Measurements from ENCODE around the gene RNF225. TPM values are rescaled to one million over a fixed set of nuclear protein-coding genes. Genes with fewer than 3 reads are reported as not detected.

Gene RNF225
- total and polyA plus RNA-seq, 2 of the 13 experiments (the other 11 are each of a cell fraction or from before 2014, with no cell fraction given) = not detected

- TF ChIP-seq, protein P1, sequence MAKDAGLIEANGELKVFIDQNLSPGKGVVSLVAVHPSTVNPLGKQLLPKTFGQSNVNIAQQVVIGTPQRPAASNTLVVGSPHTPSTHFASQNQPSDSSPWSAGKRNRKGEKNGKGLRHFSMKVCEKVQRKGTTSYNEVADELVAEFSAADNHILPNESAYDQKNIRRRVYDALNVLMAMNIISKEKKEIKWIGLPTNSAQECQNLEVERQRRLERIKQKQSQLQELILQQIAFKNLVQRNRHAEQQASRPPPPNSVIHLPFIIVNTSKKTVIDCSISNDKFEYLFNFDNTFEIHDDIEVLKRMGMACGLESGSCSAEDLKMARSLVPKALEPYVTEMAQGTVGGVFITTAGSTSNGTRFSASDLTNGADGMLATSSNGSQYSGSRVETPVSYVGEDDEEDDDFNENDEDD (CRISPR knock-in tag; IDR thresholded peaks at IDR 0.05; ENCODE audit: borderline replicate concordance) = peak; percentile 40; the same call in 1 of the 2 replicates
- TF ChIP-seq KLF13 (CRISPR knock-in tag; IDR thresholded peaks at IDR 0.05) (no peak), ZNF543 (CRISPR knock-in tag; IDR thresholded peaks at IDR 0.05) (no peak), ZNF790 (CRISPR knock-in tag; IDR thresholded peaks at IDR 0.05; ENCODE audit: borderline replicate concordance) (peak; percentile 4; the same call in 1 of the 2 replicates), ZMYM2 (CRISPR knock-in tag; IDR thresholded peaks at IDR 0.05) (0 out of 2 replicates have a peak, but pooled peaks have one; percentile 11), MED13 (CRISPR knock-in tag; IDR thresholded peaks at IDR 0.05) (no peak), ZNF235 (CRISPR knock-in tag; IDR thresholded peaks at IDR 0.05; ENCODE audit: borderline replicate concordance) (0 out of 2 replicates have a peak, but pooled peaks have one; percentile 55), HES4 (CRISPR knock-in tag; IDR thresholded peaks at IDR 0.05; ENCODE audit: borderline replicate concordance) (peak; percentile 15; the same call in 1 of the 2 replicates), MTERF4 (CRISPR knock-in tag; IDR thresholded peaks at IDR 0.05) (peak; percentile 61; the same call in 1 of the 2 replicates), ZNF225 (CRISPR knock-in tag; IDR thresholded peaks at IDR 0.05) (0 out of 2 replicates have a peak, but pooled peaks have one; percentile 22), ZNF33B (CRISPR knock-in tag; IDR thresholded peaks at IDR 0.05) (no peak), ZNF224 (CRISPR knock-in tag; IDR thresholded peaks at IDR 0.05) (peak; percentile 5; the same call in 1 of the 2 replicates), PRPF4 (IDR thresholded peaks at IDR 0.05; ENCODE audit: low read depth, low read length, poor library complexity, severe bottlenecking) (no peak), ZBTB42 (CRISPR knock-in tag; IDR thresholded peaks at IDR 0.05) (no peak), ZNF292 (CRISPR knock-in tag; IDR thresholded peaks at IDR 0.05; ENCODE audit: borderline replicate concordance, low read depth) (no peak; the same call in 1 of the 2 replicates), TAF1 (CRISPR knock-in tag; IDR thresholded peaks at IDR 0.05) (peak; percentile 6; the same call in 1 of the 2 replicates), ZNF780A (CRISPR knock-in tag; IDR thresholded peaks at IDR 0.05) (no peak)
- TF ChIP-seq, protein P2, sequence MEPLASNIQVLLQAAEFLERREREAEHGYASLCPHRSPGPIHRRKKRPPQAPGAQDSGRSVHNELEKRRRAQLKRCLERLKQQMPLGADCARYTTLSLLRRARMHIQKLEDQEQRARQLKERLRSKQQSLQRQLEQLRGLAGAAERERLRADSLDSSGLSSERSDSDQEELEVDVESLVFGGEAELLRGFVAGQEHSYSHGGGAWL (CRISPR knock-in tag; IDR thresholded peaks at IDR 0.05) = peak; percentile 16; the same call in 1 of the 2 replicates
- TF ChIP-seq, protein P3, sequence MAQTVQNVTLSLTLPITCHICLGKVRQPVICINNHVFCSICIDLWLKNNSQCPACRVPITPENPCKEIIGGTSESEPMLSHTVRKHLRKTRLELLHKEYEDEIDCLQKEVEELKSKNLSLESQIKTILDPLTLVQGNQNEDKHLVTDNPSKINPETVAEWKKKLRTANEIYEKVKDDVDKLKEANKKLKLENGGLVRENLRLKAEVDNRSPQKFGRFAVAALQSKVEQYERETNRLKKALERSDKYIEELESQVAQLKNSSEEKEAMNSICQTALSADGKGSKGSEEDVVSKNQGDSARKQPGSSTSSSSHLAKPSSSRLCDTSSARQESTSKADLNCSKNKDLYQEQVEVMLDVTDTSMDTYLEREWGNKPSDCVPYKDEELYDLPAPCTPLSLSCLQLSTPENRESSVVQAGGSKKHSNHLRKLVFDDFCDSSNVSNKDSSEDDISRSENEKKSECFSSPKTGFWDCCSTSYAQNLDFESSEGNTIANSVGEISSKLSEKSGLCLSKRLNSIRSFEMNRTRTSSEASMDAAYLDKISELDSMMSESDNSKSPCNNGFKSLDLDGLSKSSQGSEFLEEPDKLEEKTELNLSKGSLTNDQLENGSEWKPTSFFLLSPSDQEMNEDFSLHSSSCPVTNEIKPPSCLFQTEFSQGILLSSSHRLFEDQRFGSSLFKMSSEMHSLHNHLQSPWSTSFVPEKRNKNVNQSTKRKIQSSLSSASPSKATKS (CRISPR knock-in tag; IDR thresholded peaks at IDR 0.05) = no peak
These were observed 13.7 kb downstream of the RNF225 start (continued) for GRCh38 chr19:58409010-58409790.
